DOHH2 (cell line): ENCODE results near the gene ZMAT2.

Experiments
- H3F3A ChIP-seq: fragments of 200-600 bp; sonication (generic), shearing (Covaris generic); 2 replicates; pipeline ENCODE4 v1.6.0; 2016; ENCODE audit warnings: antibody characterized with exemption, mild to moderate bottlenecking; ENCODE audit not compliant: control insufficient read depth, insufficient read depth
- H3K27ac ChIP-seq: fragments of 200-600 bp; sonication (generic); 2 replicates; pipeline ENCODE4 v1.5.1; 2014; ENCODE audit warnings: low read depth, mild to moderate bottlenecking, low read length, moderate library complexity
- H3K27me3 ChIP-seq: fragments of 200-600 bp; sonication (generic); 2 replicates; pipeline ENCODE4 v1.6.1; 2014; ENCODE audit warnings: mild to moderate bottlenecking, low read length, mixed read lengths; ENCODE audit not compliant: control insufficient read depth
- H3K36me3 ChIP-seq: fragments of 200-600 bp; sonication (generic); 2 replicates; pipeline ENCODE4 v1.6.1; 2014; ENCODE audit warnings: mild to moderate bottlenecking, low read length, moderate library complexity, mixed read lengths; ENCODE audit not compliant: control insufficient read depth
- H3K4me1 ChIP-seq: fragments of 200-600 bp; sonication (generic); 2 replicates; pipeline ENCODE4 v1.6.1; 2014; ENCODE audit warnings: mild to moderate bottlenecking, low read length, mixed read lengths; ENCODE audit not compliant: control insufficient read depth
- H3K4me2 ChIP-seq: fragments of 200-600 bp; sonication (generic); 2 replicates; pipeline ENCODE4 v1.6.0; 2014; ENCODE audit warnings: mild to moderate bottlenecking, low read length, moderate library complexity
- H3K4me3 ChIP-seq: fragments of 200-600 bp; sonication (generic); 2 replicates; pipeline ENCODE4 v1.5.1; 2014; ENCODE audit warnings: mild to moderate bottlenecking, low read length, mixed read lengths
- H3K79me2 ChIP-seq: fragments of 200-600 bp; sonication (generic); 2 replicates; pipeline ENCODE4 v1.6.1; 2014; ENCODE audit warnings: mild to moderate bottlenecking, low read length, mixed read lengths; ENCODE audit not compliant: control insufficient read depth
- H3K9me2 ChIP-seq: fragments of 200-600 bp; sonication (generic); replicated peaks from 2 replicates; pipeline ENCODE4 v1.6.1; 2014; ENCODE audit warnings: mild to moderate bottlenecking, low read length, mixed read lengths; ENCODE audit not compliant: control insufficient read depth
- H3K9me3 ChIP-seq: fragments of 200-600 bp; sonication (generic); 2 replicates; pipeline ENCODE4 v1.6.1; 2014; ENCODE audit warnings: antibody characterized with exemption, low read length, mixed read lengths; ENCODE audit not compliant: control insufficient read depth, insufficient read depth
- H4K20me1 ChIP-seq: fragments of 200-600 bp; sonication (generic); 2 replicates; pipeline ENCODE4 v1.6.0; 2014; ENCODE audit warnings: low read depth, mild to moderate bottlenecking, antibody characterized with exemption, low read length, moderate library complexity; ENCODE audit not compliant: control insufficient read depth, insufficient read depth
- EZH2phosphoT487 ChIP-seq: fragments of 200-600 bp; sonication (generic); IDR thresholded peaks from 2 replicates; pipeline ENCODE4 v1.6.1; 2017; ENCODE audit warnings: borderline replicate concordance, mild to moderate bottlenecking, antibody characterized with exemption, low read length, moderate library complexity, mixed read lengths
- TF ChIP-seq, protein P1 (sequence below): fragments of 200-600 bp; sonication (generic); IDR thresholded peaks from one replicate; pipeline ENCODE4 v1.5.1; 2014; ENCODE audit warnings: antibody characterized with exemption, mild to moderate bottlenecking, low read depth, low read length; ENCODE audit not compliant: poor library complexity, severe bottlenecking

The ZMAT2 gene

DNA sequence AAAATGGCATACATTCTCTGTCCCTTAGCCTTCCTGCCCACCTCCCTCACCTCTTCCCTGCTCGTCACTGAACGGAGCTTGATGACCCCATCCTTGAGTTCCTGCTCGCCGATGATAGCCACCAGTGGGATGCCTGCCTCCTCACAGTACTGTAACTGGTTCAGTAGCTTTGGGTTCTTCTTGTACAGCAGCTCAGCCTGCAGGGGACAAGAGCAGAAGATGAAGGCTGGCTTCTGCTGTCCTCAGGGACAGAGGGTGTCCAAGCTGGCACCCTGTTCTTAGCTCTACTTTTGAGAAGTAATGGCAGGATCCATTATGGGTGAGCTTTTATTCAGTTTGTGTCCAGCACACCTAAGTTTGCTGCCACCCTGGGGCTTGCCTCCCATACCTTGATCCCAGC is 25.6 kb upstream of the ZMAT2 start:
- peaks cover under 1% of the 10 kb centered on the region; the same call in 1 of the 2 replicates for H3K79me2 ChIP-seq
- no peaks in the 10 kb centered on the region for H3K4me1 ChIP-seq
- no peaks in the 10 kb centered on the region for H3K27me3 ChIP-seq
- no peaks in the 10 kb centered on the region for H3K9me3 ChIP-seq
- peaks cover 10% of the 10 kb centered on the region for H3F3A ChIP-seq
- no peaks in the 10 kb centered on the region for H3K9me2 ChIP-seq
- H3K4me3 ChIP-seq, result no peak overlapping the region
- peaks cover 84% of the 10 kb centered on the region for H3K36me3 ChIP-seq
- H3K27ac ChIP-seq, result no peak overlapping the region
- H4K20me1 ChIP-seq, result no peaks in the 10 kb centered on the region
- H3K4me2 ChIP-seq, result no peak overlapping the region
- TF ChIP-seq, protein P1, sequence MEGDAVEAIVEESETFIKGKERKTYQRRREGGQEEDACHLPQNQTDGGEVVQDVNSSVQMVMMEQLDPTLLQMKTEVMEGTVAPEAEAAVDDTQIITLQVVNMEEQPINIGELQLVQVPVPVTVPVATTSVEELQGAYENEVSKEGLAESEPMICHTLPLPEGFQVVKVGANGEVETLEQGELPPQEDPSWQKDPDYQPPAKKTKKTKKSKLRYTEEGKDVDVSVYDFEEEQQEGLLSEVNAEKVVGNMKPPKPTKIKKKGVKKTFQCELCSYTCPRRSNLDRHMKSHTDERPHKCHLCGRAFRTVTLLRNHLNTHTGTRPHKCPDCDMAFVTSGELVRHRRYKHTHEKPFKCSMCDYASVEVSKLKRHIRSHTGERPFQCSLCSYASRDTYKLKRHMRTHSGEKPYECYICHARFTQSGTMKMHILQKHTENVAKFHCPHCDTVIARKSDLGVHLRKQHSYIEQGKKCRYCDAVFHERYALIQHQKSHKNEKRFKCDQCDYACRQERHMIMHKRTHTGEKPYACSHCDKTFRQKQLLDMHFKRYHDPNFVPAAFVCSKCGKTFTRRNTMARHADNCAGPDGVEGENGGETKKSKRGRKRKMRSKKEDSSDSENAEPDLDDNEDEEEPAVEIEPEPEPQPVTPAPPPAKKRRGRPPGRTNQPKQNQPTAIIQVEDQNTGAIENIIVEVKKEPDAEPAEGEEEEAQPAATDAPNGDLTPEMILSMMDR, result no peak
- no peak for TF ChIP-seq EZH2phosphoT487

- no peaks in the 10 kb centered on the region for H4K20me1 ChIP-seq
- H3K4me1 ChIP-seq, result no peaks in the 10 kb centered on the region
- H3K9me3 ChIP-seq, result no peaks in the 10 kb centered on the region
- H3K79me2 ChIP-seq, result no peaks in the 10 kb centered on the region
- no peaks in the 10 kb centered on the region for H3K9me2 ChIP-seq
- no peak overlapping the region for H3K4me2 ChIP-seq
- no peaks in the 10 kb centered on the region for H3K27me3 ChIP-seq
- H3K4me3 ChIP-seq, result no peak overlapping the region
- TF ChIP-seq EZH2phosphoT487, result no peak
- peaks cover 74% of the 10 kb centered on the region for H3K36me3 ChIP-seq
- H3F3A ChIP-seq, result peaks cover 10% of the 10 kb centered on the region
- H3K27ac ChIP-seq, result no peak overlapping the region
Measured at GRCh38 chr5:140677947-140678346, 22.3 kb upstream of the ZMAT2 start.

DNA sequence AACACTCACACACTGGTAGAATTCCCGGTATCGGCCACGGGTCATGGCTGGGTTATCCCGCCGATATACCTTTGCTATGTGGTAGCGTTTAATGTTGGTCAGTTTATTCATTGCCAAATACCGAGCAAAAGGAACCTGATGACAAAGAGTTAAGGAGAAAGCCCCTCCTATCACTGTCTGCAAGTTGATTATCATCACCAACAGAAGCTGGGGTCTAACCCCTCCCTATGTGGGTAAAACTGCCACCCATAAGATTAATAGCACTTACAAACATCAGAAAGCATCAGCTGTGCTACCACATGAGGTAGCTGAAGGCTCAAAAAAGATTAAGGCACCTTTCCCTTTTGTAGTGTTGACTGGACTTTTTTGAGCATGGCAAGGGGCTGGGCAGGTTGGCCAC is 21.3 kb upstream of the ZMAT2 start:
- no peaks in the 10 kb centered on the region for H3K9me2 ChIP-seq
- no peaks in the 10 kb centered on the region for H3K4me1 ChIP-seq

GRCh38 chr5:140690376-140690932 is 9.8 kb upstream of the ZMAT2 start:
- TF ChIP-seq, protein P1, result no peak
- no peak for TF ChIP-seq EZH2phosphoT487
- Histone ChIP-seq H3K9me2 (no peaks in the 10 kb centered on the region), H4K20me1 (no peaks in the 10 kb centered on the region), H3K36me3 (peaks cover 52% of the 10 kb centered on the region), H3K27me3 (no peaks in the 10 kb centered on the region), H3K4me2 (peak overlapping the region; percentile 85), H3K4me3 (peak overlapping the region; percentile 92), H3K79me2 (peaks cover 66% of the 10 kb centered on the region), H3K27ac (peak overlapping the region; percentile 36; the same call in 1 of the 2 replicates), H3K4me1 (peaks cover 17% of the 10 kb centered on the region), H3K9me3 (no peaks in the 10 kb centered on the region), H3F3A (no peaks in the 10 kb centered on the region)

More for the DNA sequence above, 21.3 kb upstream of the ZMAT2 start:
- no peaks in the 10 kb centered on the region for H3K9me3 ChIP-seq
- peaks cover 7% of the 10 kb centered on the region for H3F3A ChIP-seq
- H3K4me2 ChIP-seq, result no peak overlapping the region
- H3K27me3 ChIP-seq, result no peaks in the 10 kb centered on the region
- no peak for TF ChIP-seq EZH2phosphoT487
- TF ChIP-seq, protein P1, result no peak
- H3K36me3 ChIP-seq, result peaks cover 66% of the 10 kb centered on the region
- no peak overlapping the region for H3K27ac ChIP-seq
- no peak overlapping the region for H3K4me3 ChIP-seq
- H3K79me2 ChIP-seq, result no peaks in the 10 kb centered on the region
- H4K20me1 ChIP-seq, result no peaks in the 10 kb centered on the region
